ENCODE measurements around the gene FANCL.
"Not testable (repeated sequence)": the region's sequence is repeated elsewhere in the genome, so short reads cannot be mapped to it uniquely, and the experiment has no call there.

The FANCL gene

DNA sequence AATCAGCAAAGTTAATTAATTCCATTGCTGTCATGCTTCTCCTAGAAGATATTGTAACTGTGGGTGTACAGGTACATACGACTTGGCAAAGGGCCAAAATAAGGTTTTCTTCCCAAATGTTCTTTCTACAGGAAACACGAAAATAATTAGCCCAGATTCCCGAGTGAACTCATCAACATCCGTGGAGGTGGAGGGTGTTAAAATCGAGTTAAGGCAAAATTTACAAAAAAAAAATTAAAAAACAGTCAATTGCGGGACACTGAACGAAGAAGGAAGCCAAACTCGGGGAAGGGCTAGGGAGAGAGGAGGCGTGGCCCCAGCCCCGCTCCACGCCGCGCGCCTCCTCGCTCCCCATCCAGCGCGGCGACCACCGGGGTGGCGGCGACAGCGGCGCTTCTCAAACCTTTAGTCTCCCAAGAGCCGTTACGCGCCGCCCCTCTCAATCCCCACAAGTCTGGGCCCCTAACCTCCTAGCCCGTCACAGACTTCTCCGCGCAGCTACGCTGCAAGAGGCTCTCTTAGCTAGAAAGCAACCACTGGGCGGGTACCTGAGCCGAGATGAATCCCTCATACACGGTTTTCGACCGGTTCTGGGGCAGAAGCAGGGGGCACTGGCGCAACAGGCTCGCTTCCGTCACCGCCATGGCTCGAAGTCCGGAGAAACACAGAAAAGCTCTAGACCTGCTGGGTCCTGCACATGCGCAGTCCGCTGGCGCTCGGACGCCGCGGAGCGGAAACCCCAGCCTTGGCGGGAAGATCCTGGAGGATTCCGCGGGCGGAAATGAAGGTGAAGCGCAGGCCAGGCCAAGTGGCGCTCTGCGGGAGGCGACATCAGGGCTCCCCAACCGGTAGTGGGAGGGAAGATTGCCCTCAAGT lies at the start of gene FANCL:
FANCL (minus strand) TSS at position 656 of the 876 bp plus-strand sequence; CDS start at position 644, 12 bp downstream.
- peak; percentile 76 for DNase-seq (ENCODE audit: low spot score)

DNA sequence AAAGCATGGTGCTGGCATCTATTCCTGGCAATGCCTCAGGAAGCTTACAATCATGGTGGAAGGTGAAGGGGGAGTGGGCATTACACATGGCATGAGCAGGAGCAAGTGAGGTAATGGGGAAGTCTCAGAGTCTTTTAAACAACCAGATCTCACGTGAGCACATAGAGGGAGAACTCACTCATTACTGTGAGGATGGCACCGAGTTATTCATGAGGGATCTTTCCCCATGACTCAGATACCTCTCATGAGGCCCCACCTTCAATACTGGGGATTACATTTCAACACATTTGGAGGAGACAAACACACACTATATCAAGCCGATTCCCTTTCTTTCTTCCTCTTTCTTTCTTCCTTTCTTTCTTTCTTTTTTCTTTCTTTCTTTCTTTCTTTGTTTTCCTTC lies 47.9 kb upstream of the FANCL start:
- DNase-seq (ENCODE audit: low spot score), result no peak

DNA sequence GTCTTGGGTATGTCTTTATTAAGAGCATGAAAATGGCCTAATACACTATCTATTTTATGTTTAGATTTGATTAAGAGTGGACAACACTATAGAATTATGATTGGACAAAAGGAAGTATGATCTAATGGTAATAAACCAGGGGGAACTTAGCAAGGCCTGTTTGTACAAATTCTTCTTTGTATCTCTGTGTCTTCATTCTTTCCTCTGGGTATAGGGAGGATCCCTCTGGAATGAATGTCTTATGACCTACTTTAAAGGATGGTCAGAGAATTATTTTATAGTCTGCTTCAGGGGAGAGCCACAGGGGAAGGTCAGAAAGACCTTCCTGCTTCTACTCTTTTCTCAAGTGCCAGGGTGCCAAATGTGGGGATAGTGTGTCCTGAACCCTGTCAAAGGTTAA lies 42.8 kb upstream of the FANCL start:
- no peak for DNase-seq (ENCODE audit: low spot score)

DNA sequence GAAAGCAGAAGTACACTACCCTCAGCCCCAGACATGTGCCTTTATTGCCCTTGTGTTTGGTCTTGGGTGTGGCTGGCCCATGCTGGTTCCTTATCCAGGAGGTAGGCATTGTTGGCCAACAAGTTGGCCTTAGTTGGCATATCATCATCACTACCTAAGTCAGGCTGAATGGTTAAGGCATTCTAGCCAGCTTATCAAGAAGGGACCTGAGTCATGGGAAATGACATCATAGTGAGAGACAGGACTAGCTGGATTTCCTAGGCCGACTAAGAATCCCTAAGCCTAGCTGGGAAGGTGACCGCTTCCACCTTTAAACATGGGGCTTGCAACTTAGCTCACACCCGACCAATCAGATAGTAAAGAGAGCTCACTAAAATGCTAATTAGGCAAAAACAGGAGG lies 34.0 kb upstream of the FANCL start:
- DNase-seq (ENCODE audit: low spot score), result peak; percentile 13

DNA sequence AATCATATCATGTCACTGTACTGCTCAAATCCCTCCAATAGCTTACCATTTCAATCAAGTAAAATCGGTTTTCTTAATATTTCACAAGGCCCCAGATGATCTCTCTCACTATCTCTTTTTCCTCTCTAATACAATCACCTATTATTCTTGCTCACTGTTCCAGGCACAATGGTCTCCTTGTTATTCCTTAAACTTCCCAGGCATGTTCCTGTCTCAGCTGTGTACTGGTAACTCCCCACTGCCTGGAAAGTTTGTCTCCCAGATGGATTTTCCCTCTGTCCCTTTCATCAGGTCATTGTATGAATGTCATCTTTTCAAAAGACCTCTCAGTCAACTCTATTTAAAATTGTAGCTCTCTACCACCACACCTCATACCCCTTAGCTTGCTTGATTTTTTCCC lies 30.7 kb upstream of the FANCL start:
- no peak for DNase-seq (ENCODE audit: low spot score)

DNA sequence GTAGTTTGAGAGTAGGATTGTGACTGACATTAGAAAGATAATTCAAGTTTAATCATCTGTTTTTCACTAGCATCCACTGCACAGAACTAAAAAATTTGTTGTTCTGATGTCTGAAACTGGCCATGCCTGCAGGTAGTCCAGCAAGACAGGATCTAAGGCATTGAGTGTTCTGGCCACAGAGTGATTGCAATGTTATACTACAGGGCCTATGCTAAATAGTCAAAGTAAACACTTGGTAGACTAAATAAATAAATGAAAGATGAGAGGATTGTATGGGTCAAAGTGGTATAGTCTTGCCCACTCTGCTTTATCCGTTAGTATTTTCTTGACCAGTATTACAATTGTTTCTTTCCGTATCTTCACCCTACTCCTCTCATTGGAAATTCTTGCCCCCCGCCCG lies 27.6 kb upstream of the FANCL start:
- no peak for DNase-seq (ENCODE audit: low spot score)

DNA sequence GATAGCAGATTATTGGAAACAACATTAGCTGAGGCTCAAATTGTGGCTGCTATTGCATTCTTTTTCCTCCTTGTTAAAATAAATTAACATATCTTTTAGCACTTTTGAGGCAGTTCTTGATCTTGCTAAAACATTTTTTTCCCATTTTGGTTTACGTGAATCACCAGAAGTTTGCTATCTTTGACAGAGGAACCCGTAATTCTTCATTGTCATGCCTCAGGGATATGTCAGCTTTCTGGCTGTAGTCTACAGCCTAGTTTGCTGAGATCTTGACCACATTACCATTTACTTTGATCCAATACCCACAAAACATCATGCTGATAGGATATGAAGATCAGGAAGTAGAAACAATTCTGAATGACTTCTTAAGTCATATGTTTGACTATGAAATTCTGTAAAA lies 25.1 kb upstream of the FANCL start:
- no peak for DNase-seq (ENCODE audit: low spot score)

DNA sequence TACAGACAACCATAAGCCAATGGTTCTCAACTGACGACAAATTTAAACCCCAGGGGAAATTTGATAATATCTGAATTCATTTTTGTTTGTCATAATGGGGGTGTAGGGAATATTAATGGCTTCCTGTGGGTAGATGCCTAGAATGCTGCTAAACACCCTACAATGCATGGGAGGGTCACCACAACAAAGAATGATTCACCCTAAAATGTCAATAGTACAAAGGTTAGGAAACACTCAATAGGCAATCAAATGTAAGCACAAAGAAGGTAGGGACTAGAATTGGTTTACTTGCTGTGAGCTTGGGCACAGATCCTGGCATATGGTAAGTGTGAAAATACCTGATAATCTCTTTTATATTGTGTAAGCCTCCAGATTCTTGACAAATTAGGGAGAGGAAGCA lies 20.1 kb upstream of the FANCL start:
- no peak for DNase-seq (ENCODE audit: low spot score)

DNA sequence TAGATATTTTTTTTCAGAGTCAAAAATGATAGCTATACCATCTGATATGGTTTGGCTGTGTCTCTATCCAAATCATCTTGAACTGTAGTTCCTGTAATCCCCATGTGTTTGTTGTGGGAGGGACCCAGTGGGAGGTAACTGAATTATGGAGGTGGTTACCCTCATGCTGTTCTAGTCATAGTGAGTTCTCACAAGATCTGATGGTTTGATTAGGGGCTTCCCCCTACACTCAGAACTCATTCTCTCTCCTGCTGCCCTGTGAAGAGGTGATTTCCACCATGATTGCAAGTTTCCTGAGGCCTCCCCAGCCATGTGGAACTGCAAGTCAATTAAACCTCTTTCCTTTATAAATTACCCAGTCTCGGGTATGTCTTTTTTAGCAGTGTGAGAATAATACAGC lies 17.3 kb upstream of the FANCL start:
- DNase-seq (ENCODE audit: low spot score), result not testable (repeated sequence)

DNA sequence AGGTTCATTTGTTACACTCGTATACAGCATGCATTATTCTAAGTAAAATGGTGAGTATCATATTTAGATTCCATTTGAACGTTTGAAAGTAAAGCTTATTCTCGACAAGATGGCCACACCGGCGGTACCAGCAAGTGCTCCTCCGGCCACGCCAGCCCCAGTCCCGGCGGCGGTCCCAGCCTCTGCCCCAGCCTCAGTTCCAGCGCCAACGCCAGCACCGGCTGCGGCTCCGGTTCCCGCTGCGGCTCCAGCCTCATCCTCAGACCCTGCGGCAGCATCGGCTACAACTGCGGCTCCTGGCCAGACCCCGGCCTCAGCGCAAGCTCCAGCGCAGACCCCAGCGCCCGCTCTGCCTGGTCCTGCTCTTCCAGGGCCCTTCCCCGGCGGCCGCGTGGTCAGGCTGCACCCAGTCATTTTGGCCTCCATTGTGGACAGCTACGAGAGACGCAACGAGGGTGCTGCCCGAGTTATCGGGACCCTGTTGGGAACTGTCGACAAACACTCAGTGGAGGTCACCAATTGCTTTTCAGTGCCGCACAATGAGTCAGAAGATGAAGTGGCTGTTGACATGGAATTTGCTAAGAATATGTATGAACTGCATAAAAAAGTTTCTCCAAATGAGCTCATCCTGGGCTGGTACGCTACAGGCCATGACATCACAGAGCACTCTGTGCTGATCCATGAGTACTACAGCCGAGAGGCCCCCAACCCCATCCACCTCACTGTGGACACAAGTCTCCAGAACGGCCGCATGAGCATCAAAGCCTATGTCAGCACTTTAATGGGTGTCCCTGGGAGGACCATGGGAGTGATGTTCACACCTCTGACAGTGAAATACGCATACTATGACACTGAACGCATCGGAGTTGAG lies 10.4 kb upstream of the FANCL start:
- DNase-seq (ENCODE audit: low spot score), result not testable (repeated sequence)

DNA sequence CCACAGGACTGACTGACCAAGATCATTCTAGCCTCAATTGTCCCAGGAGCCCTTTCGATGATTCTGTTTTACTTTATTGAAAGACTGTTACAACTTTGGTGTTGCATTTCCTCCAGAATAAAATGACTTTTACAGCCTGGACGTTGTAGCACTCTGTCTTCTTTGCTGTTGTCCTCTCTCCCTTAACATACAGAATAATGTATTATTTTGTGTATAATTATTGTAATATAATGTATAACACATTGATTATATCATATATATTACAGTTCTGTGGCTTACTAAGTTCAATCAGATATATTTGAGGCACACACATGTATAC lies 380 bp upstream of the FANCL start:
- DNase-seq (ENCODE audit: low spot score), result no peak

DNA sequence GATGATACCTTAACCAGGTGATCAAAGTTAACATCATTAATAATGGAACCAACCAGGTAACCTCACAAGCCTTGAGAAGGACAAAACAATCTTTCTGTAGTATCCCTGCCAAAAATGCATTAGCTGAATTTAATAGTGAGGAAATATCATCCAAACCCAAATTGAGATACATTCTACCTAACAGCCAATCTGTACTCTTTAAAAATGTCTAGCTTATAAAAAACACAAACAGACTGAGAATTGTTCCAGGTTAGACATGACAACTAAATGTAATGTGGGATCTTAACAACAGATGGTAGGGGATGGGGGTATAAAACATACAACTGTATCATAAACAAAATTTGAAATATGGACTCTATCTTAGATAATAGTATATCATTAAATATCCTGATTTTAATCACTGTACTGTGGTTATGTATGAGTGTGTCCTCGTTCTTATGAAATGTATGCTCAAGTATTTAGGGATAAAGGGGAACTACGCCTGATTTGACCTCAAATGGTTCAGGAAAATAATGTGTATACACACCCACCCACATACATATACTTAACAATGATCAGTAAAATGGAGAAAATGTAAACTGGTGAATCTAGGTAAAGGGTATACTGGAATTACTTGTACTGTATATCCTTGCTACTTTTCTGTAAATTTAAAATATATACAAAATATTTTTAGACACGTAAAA lies 1.7 kb downstream of the FANCL start:
- no peak for DNase-seq (ENCODE audit: low spot score)

DNA sequence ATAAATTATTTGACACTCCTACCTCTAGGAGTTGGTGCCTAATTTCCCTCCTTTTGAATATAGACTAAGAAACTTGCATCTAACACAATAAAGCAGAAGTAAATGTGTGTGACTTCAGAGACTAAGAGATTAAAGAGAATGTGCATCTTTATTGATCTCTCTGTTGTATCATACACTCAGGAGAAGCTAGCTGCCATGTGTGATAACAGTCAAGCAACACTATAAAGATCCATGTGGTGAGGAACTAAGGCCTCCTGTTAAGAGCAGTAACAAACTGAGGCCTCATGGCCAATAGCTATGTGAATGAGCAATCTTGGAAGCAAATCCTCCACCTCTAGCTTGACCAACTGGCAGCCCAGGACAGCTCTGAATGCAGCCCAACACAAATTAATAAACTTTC lies 3.4 kb downstream of the FANCL start:
- DNase-seq (ENCODE audit: low spot score), result no peak

DNA sequence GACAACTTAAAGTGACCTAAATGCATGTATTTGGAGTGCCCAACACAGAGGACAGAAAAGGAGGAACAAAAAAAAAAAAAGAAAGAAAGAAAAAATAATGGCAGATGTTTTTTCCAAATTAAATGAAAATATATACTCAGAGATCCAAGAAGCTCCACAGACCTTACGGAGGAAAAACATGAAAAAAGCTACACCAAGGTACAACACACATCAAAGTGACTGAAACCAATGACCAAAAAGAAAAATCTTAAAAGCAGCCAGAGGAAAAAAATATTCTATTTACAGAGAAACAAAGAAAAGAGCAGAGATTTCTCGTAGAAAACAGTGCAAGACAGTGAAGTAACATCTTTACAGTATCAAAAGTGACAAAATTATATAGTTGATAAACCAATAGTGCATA lies 5.1 kb downstream of the FANCL start:
- DNase-seq (ENCODE audit: low spot score), result no peak

DNA sequence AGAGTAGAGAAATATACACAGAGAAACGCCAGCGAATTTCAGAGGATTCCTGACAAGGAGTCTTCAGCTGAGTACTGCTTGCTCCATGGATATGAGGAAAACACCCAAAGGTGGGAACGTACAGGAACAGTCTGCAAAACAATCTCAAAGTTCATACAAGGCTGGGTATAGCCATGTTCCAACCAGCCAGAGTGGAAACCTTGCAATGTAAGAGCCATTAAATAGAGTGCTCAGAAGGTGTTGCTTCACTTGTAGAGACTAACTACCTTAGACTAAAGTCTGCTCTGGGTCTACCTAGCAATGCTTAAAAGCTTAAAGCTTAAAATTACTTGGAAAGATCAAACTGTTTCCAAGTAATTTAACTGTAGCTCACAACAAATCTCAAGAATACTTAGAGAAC lies 6.0 kb downstream of the FANCL start:
- no peak for DNase-seq (ENCODE audit: low spot score)

DNA sequence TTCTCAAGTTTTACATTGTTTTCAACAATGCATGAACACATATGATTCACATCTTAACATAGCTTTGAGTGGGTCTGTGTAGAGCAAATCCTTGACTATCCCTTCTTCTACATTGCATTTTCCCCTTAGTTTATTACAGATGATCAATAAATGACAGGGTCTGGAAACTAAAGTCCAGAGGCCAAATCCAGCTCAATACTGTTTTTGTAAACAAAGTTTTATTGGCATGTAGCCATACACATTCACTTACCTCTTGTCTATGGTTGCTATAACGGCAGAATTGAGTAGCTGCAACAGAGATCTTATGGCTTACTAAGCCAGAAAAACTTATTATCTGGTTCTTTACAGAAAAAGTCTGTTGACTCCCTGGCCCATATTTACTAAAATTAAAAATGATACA lies 12.8 kb downstream of the FANCL start:
- no peak for DNase-seq (ENCODE audit: low spot score)

DNA sequence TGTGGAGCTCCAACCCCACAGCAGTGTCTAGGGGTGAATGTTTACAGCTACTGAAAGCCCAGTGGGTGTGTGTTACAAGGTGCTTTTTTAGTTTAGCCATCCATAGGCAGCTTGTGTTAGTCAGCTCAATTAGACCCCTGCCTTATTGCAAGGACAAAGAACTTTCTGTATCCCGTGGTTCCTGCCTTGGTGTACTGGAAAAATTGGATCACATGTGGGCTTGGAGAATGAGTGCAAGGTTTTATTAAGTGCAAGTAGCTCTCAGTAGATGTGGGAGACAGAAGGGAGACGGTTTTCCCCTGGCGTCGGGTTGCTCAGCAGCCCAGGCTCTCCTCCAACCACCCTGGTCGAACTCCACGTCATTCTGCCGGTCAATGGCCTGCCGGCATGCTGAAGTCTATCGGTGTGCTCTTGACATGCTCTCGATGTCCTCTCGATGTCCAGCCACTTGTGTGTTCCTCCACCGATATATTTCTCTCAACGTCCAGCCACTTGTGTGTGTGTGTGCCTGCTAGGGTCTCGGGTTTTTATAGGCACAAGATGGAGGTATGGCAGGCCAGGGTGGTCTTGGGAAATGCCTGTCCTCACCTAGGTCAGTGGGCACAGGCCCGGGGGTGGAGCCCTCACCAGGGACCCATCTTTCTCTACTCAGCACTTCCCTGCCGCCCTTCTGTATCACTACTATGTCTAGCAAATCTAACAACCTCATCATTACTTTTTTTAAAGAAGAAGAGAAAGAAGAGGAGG lies 13.8 kb downstream of the FANCL start:
- no peak for DNase-seq (ENCODE audit: low spot score)

DNA sequence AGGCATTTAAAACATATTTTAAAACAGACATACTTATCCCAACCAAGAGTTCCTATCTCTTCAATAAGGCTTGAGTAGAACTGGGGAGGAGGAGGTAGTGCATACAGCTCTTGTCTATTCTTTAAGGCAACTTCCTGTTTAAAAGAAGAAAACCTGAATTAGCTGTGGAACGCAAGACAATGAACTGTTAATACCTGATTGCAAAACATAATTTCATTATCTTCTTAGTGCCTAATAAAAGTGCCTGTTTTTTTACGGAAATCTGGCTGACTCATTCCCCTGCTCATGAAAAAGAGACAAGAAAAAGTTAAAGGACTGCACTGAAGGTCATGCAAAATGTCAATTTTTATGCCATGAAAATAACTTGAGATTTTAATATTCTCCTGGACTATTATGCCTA lies 19.2 kb downstream of the FANCL start:
- no peak for DNase-seq (ENCODE audit: low spot score)

DNA sequence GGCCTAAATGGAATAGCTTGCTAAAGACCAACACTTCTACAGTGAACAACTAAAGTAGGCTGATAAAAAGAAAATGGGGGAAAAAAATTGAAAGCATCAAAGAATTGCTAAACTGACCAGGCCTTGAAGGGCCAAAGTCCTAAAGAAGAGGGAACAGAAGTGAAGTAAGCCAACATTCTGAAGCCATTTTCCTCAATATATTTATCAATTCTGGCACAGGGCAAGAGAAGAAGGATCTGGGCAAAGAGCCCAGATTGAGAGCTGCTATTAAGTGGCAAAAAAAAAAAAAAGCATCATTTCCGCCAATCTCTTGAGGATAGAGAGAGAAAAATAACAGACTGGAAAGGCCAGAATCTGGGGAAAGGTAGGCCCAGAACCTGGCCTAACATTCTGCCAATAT lies 25.7 kb downstream of the FANCL start:
- no peak for DNase-seq (ENCODE audit: low spot score)

DNA sequence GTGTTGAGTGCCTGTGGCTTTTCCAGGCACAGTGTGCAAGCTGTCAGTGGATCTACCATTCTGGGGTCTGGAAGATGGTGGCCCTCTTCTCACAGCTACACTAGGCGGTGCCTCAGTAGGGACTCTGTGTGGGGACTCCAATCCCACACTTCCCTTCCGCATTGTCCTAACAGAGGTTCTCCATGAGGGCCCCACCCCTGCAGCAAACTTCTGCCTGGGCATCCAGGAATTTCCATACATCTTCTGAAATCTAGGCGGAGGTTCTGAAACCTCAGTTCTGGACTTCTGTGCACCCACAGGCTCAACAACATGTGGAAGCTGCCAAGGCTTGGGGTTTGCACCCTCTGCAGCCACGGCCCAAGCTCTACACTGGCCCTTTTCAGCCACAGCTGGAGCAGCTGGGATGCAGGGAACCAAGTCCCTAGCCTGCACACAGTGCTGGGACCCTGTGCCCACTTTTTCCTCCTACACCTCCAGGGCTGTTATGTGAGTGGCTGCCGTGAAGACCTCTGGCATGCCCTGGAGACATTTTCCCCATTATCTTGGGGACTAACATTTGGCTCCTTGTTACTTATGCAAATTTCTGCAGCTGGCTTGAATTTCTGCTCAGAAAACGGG lies 30.1 kb downstream of the FANCL start:
- DNase-seq (ENCODE audit: low spot score), result not testable (repeated sequence)

DNA sequence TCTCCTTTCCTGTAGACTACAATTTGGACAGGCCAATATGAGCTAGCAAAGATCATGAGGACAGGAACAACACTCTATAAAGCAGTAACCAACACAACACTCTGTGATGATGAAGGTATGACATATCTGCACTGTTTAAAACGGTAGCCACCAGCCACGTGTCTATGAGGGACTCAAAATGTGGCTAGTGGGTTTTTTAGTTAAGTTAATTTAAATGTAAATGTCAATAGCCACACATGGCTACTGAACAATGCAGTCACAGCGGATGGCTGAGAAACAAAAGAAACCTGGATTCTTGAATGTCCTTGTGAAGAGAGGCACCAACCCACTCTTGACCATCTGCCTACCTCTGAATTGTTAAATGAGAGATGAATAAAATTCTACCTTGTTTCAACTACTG lies 33.9 kb downstream of the FANCL start:
- no peak for DNase-seq (ENCODE audit: low spot score)

DNA sequence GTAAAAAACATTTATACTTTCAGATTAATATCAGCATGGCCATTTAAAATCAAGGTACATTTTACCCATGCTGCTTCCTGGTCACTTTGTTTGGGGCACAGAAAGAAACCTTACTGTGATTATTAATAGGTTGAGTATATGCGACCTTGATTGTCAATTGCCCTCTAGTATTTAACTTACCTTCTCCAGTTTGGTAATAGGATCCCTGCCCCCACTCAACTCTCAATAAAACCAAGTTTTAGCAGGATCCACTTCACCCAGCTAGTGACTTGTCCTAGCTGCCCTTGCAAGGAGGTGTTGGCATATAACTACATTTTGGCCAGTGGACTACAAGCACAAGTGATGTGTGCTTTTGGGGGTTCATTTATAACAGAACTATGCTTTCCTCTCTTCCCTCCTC lies 34.3 kb downstream of the FANCL start:
- no peak for DNase-seq (ENCODE audit: low spot score)

All from kidney capillary endothelial cell (primary cell).